Mucosa of rectum (tissue), 2 donors: ENCODE results near the gene TMEM234.
"Not testable (repeated sequence)": the region's sequence is repeated elsewhere in the genome, so short reads cannot be mapped to it uniquely, and the experiment has no call there.

Experiments
- H3K27ac ChIP-seq, 2 donors: one replicate each; pipeline ENCODE4 v1.7.0; 2013; ENCODE audit warnings: inconsistent platforms in 2 of 2, low read depth in 2 of 2, low read length in 2 of 2
- H3K27me3 ChIP-seq, 2 donors: one replicate each; pipeline ENCODE4 v1.7.0; 2013; ENCODE audit warnings: low read length in 2 of 2; ENCODE audit not compliant: control insufficient read depth in 2 of 2, insufficient read depth in 2 of 2
- H3K36me3 ChIP-seq, 2 donors: one replicate each; pipeline ENCODE4 v1.7.0; 2013; ENCODE audit warnings: low read length in 2 of 2; ENCODE audit not compliant: control insufficient read depth in 2 of 2, insufficient read depth in 2 of 2
- H3K4me1 ChIP-seq, 2 donors: one replicate each; pipeline ENCODE4 v1.7.0; 2013; ENCODE audit warnings: low read length in 2 of 2, mild to moderate bottlenecking in 1 of 2; ENCODE audit not compliant: control insufficient read depth in 2 of 2, insufficient read depth in 2 of 2
- H3K4me3 ChIP-seq, 2 donors: one replicate each; pipeline ENCODE4 v1.7.0; 2013; ENCODE audit warnings: low read length in 2 of 2
- H3K9ac ChIP-seq, 2 donors: one replicate each; pipeline ENCODE4 v1.7.0; 2013; ENCODE audit warnings: low read length in 2 of 2, low read depth in 1 of 2, mild to moderate bottlenecking in 1 of 2
- H3K9me3 ChIP-seq, 2 donors: one replicate each; pipeline ENCODE4 v1.7.0; 2013; ENCODE audit warnings: low read length in 2 of 2; ENCODE audit not compliant: control insufficient read depth in 2 of 2
- donor health status: healthy.
- donor health status: Normal muscosa, but diverticular disease.

Gene TMEM234

GRCh38 chr1:32221980-32222755 is at the start of gene TMEM234, which contains the start of gene EIF3I:
TMEM234 (minus strand) TSS chr1:32222353; CDS start chr1:32222322, 31 bp downstream.
EIF3I (plus strand) TSS chr1:32222407; CDS start chr1:32222442, 35 bp downstream.
- H3K27me3 ChIP-seq = no peaks in the 10 kb centered on the region
- H3K4me1 ChIP-seq = peaks cover 18 to 24% of the 10 kb centered on the region in 2 donors
- H3K27ac ChIP-seq = peak within 1 kb of the TSS; percentile 84 to 85
- peak within 1 kb of the TSS; percentile 97 to 98 for H3K9ac ChIP-seq
- H3K4me3 ChIP-seq = peak within 1 kb of the TSS; percentile 95 to 96
- peaks cover 18 to 25% of the 10 kb centered on the region in 2 donors for H3K36me3 ChIP-seq
- no peaks in the 10 kb centered on the region for H3K9me3 ChIP-seq

- H3K4me3 ChIP-seq = no peak overlapping the region
- no peaks in the 10 kb centered on the region for H3K9me3 ChIP-seq
- no peaks in the 10 kb centered on the region for H3K27me3 ChIP-seq
- no peaks in the 10 kb centered on the region for H3K36me3 ChIP-seq
- peaks cover 0 to 4% of the 10 kb centered on the region in 2 donors for H3K4me1 ChIP-seq
- no peak overlapping the region for H3K9ac ChIP-seq
- H3K27ac ChIP-seq = no peak overlapping the region
Measured at GRCh38 chr1:32269744-32270143, 47.6 kb upstream of the TMEM234 start.

DNA sequence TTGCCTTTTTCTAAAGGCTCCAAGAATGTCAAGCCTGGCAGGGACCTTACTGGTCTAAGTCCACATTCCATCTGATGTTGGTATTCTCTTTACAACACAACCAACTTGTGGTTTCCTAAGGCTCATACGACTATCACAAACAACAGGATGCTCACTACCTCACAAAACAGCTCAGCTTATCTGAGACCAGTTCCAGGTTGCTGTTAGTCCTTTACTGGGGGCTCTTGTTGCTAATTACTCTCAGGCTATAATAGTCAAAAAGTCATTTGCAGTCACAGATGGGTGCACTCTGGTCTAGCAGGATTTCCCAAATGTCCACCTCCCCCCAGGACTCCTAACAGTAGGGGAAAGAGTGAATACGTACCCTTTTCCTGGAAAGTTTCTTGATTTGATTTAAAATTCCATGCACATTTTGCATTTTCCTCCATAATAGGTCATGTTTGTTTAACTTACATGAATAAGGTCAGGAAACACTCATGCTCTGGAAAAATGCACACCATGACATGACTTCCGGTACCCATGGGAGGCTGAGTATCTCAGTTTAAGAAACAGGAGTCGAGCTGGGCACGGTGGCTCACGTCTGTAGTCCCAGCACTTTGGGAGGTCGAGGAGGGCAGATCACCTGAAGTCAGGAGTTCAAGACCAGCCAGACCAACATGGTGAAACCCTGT is 44.9 kb upstream of the TMEM234 start:
- no peaks in the 10 kb centered on the region for H3K9me3 ChIP-seq
- no peaks in the 10 kb centered on the region for H3K27me3 ChIP-seq
- no peaks in the 10 kb centered on the region for H3K4me1 ChIP-seq
- H3K36me3 ChIP-seq = no peaks in the 10 kb centered on the region
- H3K9ac ChIP-seq = no peak overlapping the region
- no peak overlapping the region for H3K4me3 ChIP-seq
- H3K27ac ChIP-seq = no peak overlapping the region

DNA sequence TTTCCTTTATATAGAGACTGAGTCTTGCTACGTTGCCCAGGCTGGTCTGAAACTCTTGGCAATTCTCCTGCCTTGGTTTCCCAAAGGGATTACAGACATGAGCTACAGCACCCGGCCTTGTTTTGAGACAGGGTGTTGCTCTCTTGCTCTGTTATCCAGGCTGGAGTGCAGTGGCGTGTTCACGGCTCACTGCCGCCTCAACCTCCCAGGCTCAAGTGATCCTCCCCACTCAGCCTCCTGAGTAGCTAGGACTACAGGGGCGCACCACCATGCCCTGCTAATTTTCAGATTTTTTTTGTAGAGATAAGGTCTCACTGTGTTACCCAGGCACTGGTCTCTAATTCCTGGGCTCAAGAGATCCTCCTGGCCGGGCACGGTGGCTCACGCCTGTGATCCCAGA is 43.7 kb upstream of the TMEM234 start:
- Histone ChIP-seq H3K9me3 (no peaks in the 10 kb centered on the region), H3K4me1 (no peaks in the 10 kb centered on the region), H3K4me3 (no peak overlapping the region), H3K27me3 (no peaks in the 10 kb centered on the region), H3K27ac (no peak overlapping the region), H3K36me3 (no peaks in the 10 kb centered on the region), H3K9ac (no peak overlapping the region)

- Histone ChIP-seq H3K27ac (no peak overlapping the region), H3K4me3 (no peak overlapping the region), H3K27me3 (no peaks in the 10 kb centered on the region), H3K4me1 (no peaks in the 10 kb centered on the region), H3K9me3 (no peaks in the 10 kb centered on the region), H3K9ac (no peak overlapping the region), H3K36me3 (no peaks in the 10 kb centered on the region)
Measured at GRCh38 chr1:32263744-32264143, 41.6 kb upstream of the TMEM234 start.

DNA sequence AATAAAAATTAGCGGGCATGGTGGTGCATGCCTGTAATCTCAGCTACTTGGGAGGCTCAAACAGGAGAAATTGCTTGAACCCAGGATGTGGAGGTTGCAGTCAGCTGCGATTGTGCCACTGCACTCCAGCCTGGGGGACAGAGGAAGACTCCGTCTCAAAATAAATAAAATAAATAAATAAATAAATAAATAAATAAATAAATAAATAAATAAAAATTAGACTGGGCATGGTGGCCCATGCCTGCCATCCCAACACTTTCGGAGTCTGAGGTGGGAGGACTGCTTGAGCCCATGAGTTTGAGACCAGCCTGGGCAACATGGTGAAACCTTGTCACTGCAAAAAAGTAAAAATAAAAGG is 41.1 kb upstream of the TMEM234 start:
- not testable (repeated sequence) for H3K4me3 ChIP-seq, H3K36me3 ChIP-seq, H3K9ac ChIP-seq, H3K27ac ChIP-seq, H3K4me1 ChIP-seq, H3K27me3 ChIP-seq, H3K9me3 ChIP-seq

- no peak overlapping the region for H3K27ac ChIP-seq
- no peaks in the 10 kb centered on the region for H3K36me3 ChIP-seq
- no peaks in the 10 kb centered on the region for H3K9me3 ChIP-seq
- H3K9ac ChIP-seq = no peak overlapping the region
- no peaks in the 10 kb centered on the region for H3K27me3 ChIP-seq
- H3K4me1 ChIP-seq = peaks cover 0 to 3% of the 10 kb centered on the region in 2 donors
- H3K4me3 ChIP-seq = no peak overlapping the region
Measured at GRCh38 chr1:32257227-32257508, 35.0 kb upstream of the TMEM234 start.

- peaks cover 0 to 3% of the 10 kb centered on the region in 2 donors for H3K4me1 ChIP-seq
- no peak overlapping the region for H3K9ac ChIP-seq
- H3K27me3 ChIP-seq = no peaks in the 10 kb centered on the region
- H3K4me3 ChIP-seq = no peak overlapping the region
- no peaks in the 10 kb centered on the region for H3K9me3 ChIP-seq
- H3K36me3 ChIP-seq = no peaks in the 10 kb centered on the region
- no peak overlapping the region for H3K27ac ChIP-seq
Measured at GRCh38 chr1:32256473-32257226, 34.5 kb upstream of the TMEM234 start.

DNA sequence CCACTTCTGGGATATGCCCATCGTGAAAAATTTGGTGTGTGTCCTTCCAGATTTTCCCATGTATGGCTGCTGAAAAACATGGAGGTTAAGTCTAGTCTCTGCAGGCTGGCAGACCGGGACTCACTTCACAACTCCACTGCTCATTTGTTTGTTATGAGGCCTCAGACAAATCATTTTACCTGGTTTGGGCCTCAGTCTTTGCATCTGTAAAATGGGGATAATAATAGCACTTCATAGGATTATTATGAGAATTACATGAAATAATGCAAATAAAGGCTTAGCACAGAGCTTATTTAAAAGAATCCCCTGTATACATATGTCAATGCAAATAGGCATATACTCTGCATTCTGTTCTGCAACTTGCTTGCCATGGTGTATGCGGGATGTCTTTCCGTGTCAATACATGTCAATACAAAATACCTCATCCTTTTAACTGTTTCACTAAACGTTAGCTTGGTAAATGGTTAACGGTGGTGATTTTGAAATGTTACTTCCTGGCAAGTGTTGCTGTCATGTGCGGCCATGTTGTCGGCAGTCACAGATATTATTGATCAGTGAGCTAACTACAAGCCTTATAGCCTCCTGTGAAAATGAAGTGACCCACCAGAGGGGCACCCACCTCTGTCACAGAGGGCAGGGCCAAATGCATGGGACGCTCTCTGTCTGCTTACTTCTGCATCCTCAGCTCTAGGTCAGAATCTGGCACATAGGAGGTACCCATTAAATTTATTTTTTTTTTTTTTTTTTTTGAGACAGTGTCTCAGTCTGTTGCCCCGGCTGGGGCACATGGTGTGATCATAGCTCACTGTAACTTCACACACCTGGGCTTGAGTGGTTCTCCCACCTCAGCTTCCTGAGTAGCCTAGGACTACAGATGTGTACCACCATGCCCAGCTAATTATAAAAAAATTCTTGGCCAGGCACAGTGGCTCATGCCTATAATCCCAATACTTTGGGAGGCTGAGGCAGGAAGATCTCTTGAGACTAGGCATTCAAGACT is 33.2 kb upstream of the TMEM234 start:
- Histone ChIP-seq H3K9me3 (no peaks in the 10 kb centered on the region), H3K27me3 (no peaks in the 10 kb centered on the region), H3K9ac (no peak overlapping the region), H3K4me3 (no peak overlapping the region), H3K36me3 (no peaks in the 10 kb centered on the region), H3K4me1 (peaks cover 0 to 11% of the 10 kb centered on the region in 2 donors), H3K27ac (no peak overlapping the region)
